ENCODE data around the gene ZNHIT2.

DNA sequence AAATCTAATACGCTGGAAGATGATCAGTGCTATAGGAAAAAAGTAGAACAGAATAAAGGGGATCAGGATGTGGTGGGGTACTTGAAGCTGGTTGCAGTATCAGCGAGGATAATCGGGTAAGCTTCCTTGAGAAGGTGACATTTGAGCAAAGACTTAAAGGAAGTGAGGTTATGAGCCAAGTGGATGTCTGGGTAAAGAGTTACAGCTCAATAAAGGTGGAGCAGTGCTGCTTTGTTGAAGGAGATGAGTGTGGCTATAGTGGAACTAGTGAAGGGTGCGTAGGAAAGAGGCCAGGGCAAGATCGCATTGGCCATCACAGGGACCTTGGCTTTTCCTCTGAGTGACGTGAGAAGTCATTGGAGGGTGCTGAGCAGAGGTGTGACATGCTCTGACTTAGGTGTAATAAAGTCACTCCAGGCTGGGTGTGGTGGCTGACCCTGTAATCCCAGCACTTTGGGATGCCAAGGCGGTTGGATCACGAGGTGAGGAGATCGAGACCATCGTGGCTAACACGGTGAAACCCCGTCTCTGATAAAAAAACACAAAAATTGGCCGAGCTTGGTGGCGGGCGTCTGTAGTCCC, 19.1 kb upstream of the ZNHIT2 start:
- TF ChIP-seq CTCF (IDR thresholded peaks at IDR 0.05) (no peak), REST (IDR thresholded peaks at IDR 0.05; ENCODE audit: insufficient read depth in 1 of 2, low read depth in 2 of 2, low read length in 1 of 2) (no peak), POLR2AphosphoS5 (IDR thresholded peaks at IDR 0.05; ENCODE audit: low read depth, low read length) (no peak), SIN3A (IDR thresholded peaks at IDR 0.05; ENCODE audit: borderline replicate concordance, insufficient read depth, low read depth, low read length) (no peak), TCF7L2 (IDR thresholded peaks at IDR 0.05; ENCODE audit: low read depth, low read length) (no peak)

Data from Panc1 (cell line).